AG09309 (cell line): ENCODE measurements around the gene PTPRN2.

Experiments
- DNase-seq: peaks from one replicate; pipeline ENCODE4 v3.0.0-alpha.2; 2010; ENCODE audit warnings: low read depth
- H3K4me3 ChIP-seq: 2 replicates; pipeline ENCODE4 v1.5.1; 2011; ENCODE audit warnings: mild to moderate bottlenecking, low read depth, low read length, moderate library complexity; ENCODE audit not compliant: control insufficient read depth
- TF ChIP-seq, protein P1 (sequence below): IDR thresholded peaks from 2 replicates; pipeline ENCODE4 v1.5.1; 2011; ENCODE audit warnings: mild to moderate bottlenecking, low read depth, low read length, inconsistent platforms; ENCODE audit not compliant: insufficient read depth, control insufficient read depth; ENCODE audit errors: missing control alignments

PTPRN2 gene

GRCh38 chr7:158191671-158192070, 396.0 kb downstream of the PTPRN2 start:
- TF ChIP-seq, protein P1, sequence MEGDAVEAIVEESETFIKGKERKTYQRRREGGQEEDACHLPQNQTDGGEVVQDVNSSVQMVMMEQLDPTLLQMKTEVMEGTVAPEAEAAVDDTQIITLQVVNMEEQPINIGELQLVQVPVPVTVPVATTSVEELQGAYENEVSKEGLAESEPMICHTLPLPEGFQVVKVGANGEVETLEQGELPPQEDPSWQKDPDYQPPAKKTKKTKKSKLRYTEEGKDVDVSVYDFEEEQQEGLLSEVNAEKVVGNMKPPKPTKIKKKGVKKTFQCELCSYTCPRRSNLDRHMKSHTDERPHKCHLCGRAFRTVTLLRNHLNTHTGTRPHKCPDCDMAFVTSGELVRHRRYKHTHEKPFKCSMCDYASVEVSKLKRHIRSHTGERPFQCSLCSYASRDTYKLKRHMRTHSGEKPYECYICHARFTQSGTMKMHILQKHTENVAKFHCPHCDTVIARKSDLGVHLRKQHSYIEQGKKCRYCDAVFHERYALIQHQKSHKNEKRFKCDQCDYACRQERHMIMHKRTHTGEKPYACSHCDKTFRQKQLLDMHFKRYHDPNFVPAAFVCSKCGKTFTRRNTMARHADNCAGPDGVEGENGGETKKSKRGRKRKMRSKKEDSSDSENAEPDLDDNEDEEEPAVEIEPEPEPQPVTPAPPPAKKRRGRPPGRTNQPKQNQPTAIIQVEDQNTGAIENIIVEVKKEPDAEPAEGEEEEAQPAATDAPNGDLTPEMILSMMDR, result no peak
- H3K4me3 ChIP-seq, result no peak overlapping the region
- no peak for DNase-seq

DNA sequence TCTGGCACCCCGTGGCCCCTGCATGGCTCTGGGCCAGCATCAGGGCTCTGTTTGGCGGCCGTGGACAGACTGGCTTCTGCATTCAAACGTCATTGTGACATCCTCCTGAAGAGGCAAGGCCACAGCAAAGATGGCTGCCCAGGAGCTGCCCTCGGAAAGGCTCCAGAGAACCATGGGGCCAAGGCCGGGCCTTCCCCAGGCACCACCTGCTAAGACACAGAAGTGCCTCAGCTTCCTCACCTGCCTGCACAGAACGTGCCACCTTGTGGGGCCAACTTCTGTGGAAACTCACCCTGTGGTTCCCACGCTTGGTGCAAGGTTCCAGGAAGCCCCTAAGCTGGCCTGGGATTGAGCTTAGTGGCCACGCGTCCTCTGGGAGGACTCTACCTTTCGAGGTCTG, 396.9 kb downstream of the PTPRN2 start:
- no peak overlapping the region for H3K4me3 ChIP-seq
- TF ChIP-seq, protein P1, result no peak
- no peak for DNase-seq

DNA sequence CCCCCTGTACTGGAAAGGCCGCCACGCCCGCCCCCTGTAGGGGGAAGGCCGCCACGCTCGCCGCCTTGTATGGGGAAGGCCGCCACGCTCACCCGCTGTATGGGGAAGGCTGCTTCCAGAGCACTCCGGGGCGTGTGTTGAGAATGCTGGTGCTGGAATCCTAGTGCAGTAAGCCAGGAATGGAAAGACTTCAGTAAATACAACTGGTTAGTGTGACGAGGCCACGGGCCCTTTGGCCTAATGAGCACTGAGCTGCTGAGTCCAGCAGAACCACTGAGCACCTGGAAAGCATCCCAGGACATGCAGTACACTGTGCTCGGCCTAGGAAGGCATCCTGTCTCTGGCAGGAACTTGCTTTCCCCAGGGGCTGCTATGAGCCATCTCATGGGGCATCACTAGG, 398.9 kb downstream of the PTPRN2 start:
- H3K4me3 ChIP-seq, result no peak overlapping the region
- no peak for DNase-seq
- TF ChIP-seq, protein P1, result no peak

DNA sequence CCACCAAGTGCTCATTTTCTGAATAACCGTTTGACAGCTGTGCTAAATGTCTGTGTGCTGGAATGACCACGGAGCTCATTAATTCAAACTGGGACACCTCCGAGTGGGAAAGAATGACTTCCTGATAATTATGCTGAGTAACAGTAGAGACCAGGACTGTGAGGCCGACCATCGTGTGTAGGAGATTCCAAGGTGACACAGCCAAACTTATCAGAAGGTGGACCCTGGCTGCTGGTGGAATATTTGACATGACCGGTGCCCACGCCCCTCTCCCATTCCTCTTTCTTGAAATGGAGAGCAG, 400.0 kb downstream of the PTPRN2 start:
- TF ChIP-seq, protein P1, result no peak
- no peak for DNase-seq
- no peak overlapping the region for H3K4me3 ChIP-seq

- DNase-seq, result no peak
- H3K4me3 ChIP-seq, result no peak overlapping the region
- TF ChIP-seq, protein P1, result no peak
Measured at GRCh38 chr7:158186864-158187693, 400.5 kb downstream of the PTPRN2 start.

DNA sequence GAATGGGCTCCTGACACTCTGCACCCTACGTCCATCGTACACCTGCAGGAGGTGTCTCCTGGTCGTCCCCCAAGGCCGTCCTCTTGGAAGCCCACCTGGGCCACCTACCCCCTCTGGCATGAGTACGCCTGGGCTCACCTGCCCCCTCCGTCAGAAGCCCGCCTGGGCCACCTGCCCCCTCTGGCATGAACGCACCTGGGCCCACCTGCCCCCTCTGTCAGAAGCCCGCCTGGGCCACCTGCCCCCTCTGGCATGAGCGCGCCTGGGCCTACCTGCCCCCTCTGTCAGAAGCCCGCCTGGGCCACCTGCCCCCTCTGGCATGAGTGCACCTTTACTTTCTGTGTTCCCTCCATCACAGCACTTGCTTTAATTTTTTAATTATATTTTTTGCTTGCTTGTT, 401.2 kb downstream of the PTPRN2 start:
- no peak for DNase-seq
- no peak overlapping the region for H3K4me3 ChIP-seq
- TF ChIP-seq, protein P1, result no peak
